ENCODE measurements around the gene CDX2. TPM values are rescaled to one million over a fixed set of nuclear protein-coding genes. Genes with fewer than 3 reads are reported as not detected.

Gene CDX2
- total and polyA plus RNA-seq, 9 of the 15 experiments (the other 6 are each of a cell fraction or from before 2014, with no cell fraction given), result 0.04 TPM; not detected in 8

DNA sequence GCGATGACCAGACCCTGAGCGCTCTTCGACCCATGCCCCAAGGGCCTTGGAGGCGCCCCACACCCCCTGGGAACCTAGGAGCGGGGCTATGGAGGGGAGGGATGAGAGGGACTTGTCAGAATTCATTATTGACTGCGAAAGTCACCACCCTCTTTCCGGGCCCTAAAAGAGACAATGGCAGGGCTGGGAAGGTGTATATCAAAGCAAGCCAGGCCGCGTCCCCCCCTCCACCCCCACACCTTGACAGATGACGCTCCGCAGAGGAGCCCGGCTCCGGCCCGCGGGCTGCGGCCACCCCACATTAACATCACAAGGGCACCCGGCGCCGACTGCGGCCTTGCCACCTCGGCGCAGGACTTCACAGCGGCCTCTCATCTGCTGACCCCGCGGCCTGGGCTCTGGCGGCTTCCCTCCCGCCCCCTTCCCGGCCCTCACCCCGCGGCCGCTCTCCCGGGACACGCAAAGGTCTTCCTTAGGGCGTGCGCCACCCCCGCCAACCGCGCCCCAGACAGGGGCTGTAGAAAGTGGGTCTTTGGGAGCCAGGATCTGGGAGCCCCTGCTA is 2.4 kb downstream of the CDX2 start:
- intact Hi-C loops (cut with micrococcal nuclease) (no loop called here), in situ Hi-C loops (cut with MboI) (loop anchor here (25.0 kb wide), 1 partner anchor 454 kb away; no protein-coding TSS in a partner anchor)
- no peaks in the 10 kb centered on the region for H3K79me2 ChIP-seq (ENCODE audit: control insufficient read depth, insufficient read depth, low read length)
- H3K9me3 ChIP-seq (replicated peaks; ENCODE audit: control insufficient read depth, insufficient read depth, low read depth, low read length), result no peaks in the 10 kb centered on the region
- no peaks in the 10 kb centered on the region; the same call in 1 of the 2 replicates for H4K20me1 ChIP-seq (replicated peaks; ENCODE audit: control insufficient read depth, insufficient read depth, low read length)
- H3K27me3 ChIP-seq (ENCODE audit: control insufficient read depth in 2 of 2, insufficient read depth in 2 of 2, low read length in 2 of 2), result peaks cover 12 to 80% of the 10 kb centered on the region in 2 experiments; a peak in 4 of 5 replicates
- no peak overlapping the region for H3K4me2 ChIP-seq (ENCODE audit: insufficient read depth, low read length)
- no peak overlapping the region for H3K27ac ChIP-seq (ENCODE audit: extremely low read depth, low read depth, low read length)
- ChIA-PET CTCF (ENCODE audit: low intra/inter-chr PET ratio) (no interaction called here), POLR2A (no interaction called here)
- 2% methylated on average over 8 of the region's 38 CpGs for WGBS (ENCODE audit: insufficient coverage, low coverage, missing lambda C conversion rate)
- H2AFZ ChIP-seq (ENCODE audit: low read depth, low read length), result no peak overlapping the region
- FAIRE-seq, result no peak
- H3K4me3 ChIP-seq, result no peak overlapping the region
- no peak for DNase-seq (ENCODE audit: extremely low read depth in 1 of 4, low spot score in 3 of 4)
- H3K9me1 ChIP-seq (ENCODE audit: control insufficient read depth, insufficient read depth, low read length), result no peaks in the 10 kb centered on the region
- no peaks in the 10 kb centered on the region; a peak in 1 of 5 replicates for H3K4me1 ChIP-seq (replicated peaks in 1 of 2; ENCODE audit: control insufficient read depth in 2 of 2, insufficient read depth in 2 of 2, low read length in 2 of 2)
- no peak for ATAC-seq
- no peaks in the 10 kb centered on the region for H3K36me3 ChIP-seq (ENCODE audit: control insufficient read depth, insufficient read depth, low read length)
- BruUV-seq (replicated peaks), result no TSS peak
- no peak overlapping the region for H3K9ac ChIP-seq (ENCODE audit: insufficient read depth in 1 of 2, low read depth in 2 of 2, low read length in 2 of 2)
- TF ChIP-seq, protein P1, sequence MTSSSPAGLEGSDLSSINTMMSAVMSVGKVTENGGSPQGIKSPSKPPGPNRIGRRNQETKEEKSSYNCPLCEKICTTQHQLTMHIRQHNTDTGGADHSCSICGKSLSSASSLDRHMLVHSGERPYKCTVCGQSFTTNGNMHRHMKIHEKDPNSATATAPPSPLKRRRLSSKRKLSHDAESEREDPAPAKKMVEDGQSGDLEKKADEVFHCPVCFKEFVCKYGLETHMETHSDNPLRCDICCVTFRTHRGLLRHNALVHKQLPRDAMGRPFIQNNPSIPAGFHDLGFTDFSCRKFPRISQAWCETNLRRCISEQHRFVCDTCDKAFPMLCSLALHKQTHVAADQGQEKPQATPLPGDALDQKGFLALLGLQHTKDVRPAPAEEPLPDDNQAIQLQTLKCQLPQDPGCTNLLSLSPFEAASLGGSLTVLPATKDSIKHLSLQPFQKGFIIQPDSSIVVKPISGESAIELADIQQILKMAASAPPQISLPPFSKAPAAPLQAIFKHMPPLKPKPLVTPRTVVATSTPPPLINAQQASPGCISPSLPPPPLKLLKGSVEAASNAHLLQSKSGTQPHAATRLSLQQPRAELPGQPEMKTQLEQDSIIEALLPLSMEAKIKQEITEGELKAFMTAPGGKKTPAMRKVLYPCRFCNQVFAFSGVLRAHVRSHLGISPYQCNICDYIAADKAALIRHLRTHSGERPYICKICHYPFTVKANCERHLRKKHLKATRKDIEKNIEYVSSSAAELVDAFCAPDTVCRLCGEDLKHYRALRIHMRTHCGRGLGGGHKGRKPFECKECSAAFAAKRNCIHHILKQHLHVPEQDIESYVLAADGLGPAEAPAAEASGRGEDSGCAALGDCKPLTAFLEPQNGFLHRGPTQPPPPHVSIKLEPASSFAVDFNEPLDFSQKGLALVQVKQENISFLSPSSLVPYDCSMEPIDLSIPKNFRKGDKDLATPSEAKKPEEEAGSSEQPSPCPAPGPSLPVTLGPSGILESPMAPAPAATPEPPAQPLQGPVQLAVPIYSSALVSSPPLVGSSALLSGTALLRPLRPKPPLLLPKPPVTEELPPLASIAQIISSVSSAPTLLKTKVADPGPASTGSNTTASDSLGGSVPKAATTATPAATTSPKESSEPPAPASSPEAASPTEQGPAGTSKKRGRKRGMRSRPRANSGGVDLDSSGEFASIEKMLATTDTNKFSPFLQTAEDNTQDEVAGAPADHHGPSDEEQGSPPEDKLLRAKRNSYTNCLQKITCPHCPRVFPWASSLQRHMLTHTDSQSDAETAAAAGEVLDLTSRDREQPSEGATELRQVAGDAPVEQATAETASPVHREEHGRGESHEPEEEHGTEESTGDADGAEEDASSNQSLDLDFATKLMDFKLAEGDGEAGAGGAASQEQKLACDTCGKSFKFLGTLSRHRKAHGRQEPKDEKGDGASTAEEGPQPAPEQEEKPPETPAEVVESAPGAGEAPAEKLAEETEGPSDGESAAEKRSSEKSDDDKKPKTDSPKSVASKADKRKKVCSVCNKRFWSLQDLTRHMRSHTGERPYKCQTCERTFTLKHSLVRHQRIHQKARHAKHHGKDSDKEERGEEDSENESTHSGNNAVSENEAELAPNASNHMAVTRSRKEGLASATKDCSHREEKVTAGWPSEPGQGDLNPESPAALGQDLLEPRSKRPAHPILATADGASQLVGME (CRISPR knock-in tag; IDR thresholded peaks at IDR 0.05), result no peak
- no peak for TF ChIP-seq CAMTA2 (CRISPR knock-in tag; conservative IDR thresholded peaks at IDR 0.05)
- TF ChIP-seq, protein P2, sequence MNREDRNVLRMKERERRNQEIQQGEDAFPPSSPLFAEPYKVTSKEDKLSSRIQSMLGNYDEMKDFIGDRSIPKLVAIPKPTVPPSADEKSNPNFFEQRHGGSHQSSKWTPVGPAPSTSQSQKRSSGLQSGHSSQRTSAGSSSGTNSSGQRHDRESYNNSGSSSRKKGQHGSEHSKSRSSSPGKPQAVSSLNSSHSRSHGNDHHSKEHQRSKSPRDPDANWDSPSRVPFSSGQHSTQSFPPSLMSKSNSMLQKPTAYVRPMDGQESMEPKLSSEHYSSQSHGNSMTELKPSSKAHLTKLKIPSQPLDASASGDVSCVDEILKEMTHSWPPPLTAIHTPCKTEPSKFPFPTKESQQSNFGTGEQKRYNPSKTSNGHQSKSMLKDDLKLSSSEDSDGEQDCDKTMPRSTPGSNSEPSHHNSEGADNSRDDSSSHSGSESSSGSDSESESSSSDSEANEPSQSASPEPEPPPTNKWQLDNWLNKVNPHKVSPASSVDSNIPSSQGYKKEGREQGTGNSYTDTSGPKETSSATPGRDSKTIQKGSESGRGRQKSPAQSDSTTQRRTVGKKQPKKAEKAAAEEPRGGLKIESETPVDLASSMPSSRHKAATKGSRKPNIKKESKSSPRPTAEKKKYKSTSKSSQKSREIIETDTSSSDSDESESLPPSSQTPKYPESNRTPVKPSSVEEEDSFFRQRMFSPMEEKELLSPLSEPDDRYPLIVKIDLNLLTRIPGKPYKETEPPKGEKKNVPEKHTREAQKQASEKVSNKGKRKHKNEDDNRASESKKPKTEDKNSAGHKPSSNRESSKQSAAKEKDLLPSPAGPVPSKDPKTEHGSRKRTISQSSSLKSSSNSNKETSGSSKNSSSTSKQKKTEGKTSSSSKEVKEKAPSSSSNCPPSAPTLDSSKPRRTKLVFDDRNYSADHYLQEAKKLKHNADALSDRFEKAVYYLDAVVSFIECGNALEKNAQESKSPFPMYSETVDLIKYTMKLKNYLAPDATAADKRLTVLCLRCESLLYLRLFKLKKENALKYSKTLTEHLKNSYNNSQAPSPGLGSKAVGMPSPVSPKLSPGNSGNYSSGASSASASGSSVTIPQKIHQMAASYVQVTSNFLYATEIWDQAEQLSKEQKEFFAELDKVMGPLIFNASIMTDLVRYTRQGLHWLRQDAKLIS (CRISPR knock-in tag; IDR thresholded peaks at IDR 0.05), result no peak
- TF ChIP-seq, protein P3, sequence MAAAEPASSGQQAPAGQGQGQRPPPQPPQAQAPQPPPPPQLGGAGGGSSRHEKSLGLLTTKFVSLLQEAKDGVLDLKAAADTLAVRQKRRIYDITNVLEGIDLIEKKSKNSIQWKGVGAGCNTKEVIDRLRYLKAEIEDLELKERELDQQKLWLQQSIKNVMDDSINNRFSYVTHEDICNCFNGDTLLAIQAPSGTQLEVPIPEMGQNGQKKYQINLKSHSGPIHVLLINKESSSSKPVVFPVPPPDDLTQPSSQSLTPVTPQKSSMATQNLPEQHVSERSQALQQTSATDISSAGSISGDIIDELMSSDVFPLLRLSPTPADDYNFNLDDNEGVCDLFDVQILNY (CRISPR knock-in tag; IDR thresholded peaks at IDR 0.05), result no peak
- TF ChIP-seq TRIM28 (IDR thresholded peaks at IDR 0.05), result no peak
- no peak for TF ChIP-seq TSC22D4 (tag; IDR thresholded peaks at IDR 0.05)
- no peak for TF ChIP-seq CBX8 (IDR thresholded peaks at IDR 0.05; ENCODE audit: borderline replicate concordance, extremely low read depth, low read depth, low read length, poor library complexity, severe bottlenecking)
- no peak for TF ChIP-seq ZNF445 (CRISPR knock-in tag; IDR thresholded peaks at IDR 0.05; ENCODE audit: low read depth)
- no peak for TF ChIP-seq GATAD2B (IDR thresholded peaks at IDR 0.05; ENCODE audit: borderline replicate concordance)
- TF ChIP-seq, protein P4, sequence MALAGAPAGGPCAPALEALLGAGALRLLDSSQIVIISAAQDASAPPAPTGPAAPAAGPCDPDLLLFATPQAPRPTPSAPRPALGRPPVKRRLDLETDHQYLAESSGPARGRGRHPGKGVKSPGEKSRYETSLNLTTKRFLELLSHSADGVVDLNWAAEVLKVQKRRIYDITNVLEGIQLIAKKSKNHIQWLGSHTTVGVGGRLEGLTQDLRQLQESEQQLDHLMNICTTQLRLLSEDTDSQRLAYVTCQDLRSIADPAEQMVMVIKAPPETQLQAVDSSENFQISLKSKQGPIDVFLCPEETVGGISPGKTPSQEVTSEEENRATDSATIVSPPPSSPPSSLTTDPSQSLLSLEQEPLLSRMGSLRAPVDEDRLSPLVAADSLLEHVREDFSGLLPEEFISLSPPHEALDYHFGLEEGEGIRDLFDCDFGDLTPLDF (CRISPR knock-in tag; IDR thresholded peaks at IDR 0.05), result no peak

Data from K562 (cell line).